HepG2 (cell line): Measurements from ENCODE around the gene PPP2R5B. TPM values are rescaled to one million over a fixed set of nuclear protein-coding genes. Genes with fewer than 3 reads are reported as not detected.

ENCODE experiments used
- AKNA ChIP-seq: sonication (generic); formaldehyde crosslinking; IDR thresholded peaks from 2 replicates; pipeline ENCODE4 v1.4.0; 2020; ENCODE audit warnings: missing genetic modification reagents, borderline replicate concordance
- FOXO4 ChIP-seq: sonication (generic); formaldehyde crosslinking; conservative IDR thresholded peaks from 2 replicates; pipeline ENCODE4 v1.8.1; 2023; ENCODE audit warnings: missing genetic modification reagents
- NCOA2 ChIP-seq: sonication (generic); formaldehyde crosslinking; IDR thresholded peaks from 2 replicates; pipeline ENCODE4 v1.8.0; 2022; ENCODE audit warnings: inconsistent platforms
- RFXAP ChIP-seq: sonication (generic); formaldehyde crosslinking; IDR thresholded peaks from 2 replicates; pipeline ENCODE4 v1.4.0; 2020; ENCODE audit warnings: missing genetic modification reagents, borderline replicate concordance
- SMAD1 ChIP-seq: sonication (generic); formaldehyde crosslinking; IDR thresholded peaks from 2 replicates; pipeline ENCODE4 v1.4.0; 2020; ENCODE audit warnings: missing genetic modification reagents, low read depth, mild to moderate bottlenecking, borderline replicate concordance
- ZNF772 ChIP-seq: sonication (generic); formaldehyde crosslinking; IDR thresholded peaks from 2 replicates; pipeline ENCODE4 v1.5.0; 2020; ENCODE audit warnings: mild to moderate bottlenecking, missing genetic modification reagents
- ZNF790 ChIP-seq: sonication (generic); formaldehyde crosslinking; IDR thresholded peaks from 2 replicates; pipeline ENCODE4 v1.8.0; 2022; ENCODE audit warnings: missing genetic modification reagents, mild to moderate bottlenecking, borderline replicate concordance
- polyA plus RNA-seq, 8 experiments: library from polyadenylated mRNA; depleted of rRNA in 3 of 8; stranded (reverse) in 7 of 8; unstranded in 1 of 8; fragments of >200 nt; fragmentation: Illumina TruSeq in 4 of 8; extraction: Trizol in 4 of 8; gene quantifications; 2 replicates each; pipeline versions ENCODE4 v1.2.1 to v1.2.3, GENCODE V29; 2011 to 2016; ENCODE audit warnings: low read depth in 4 of 8, missing spikeins in 1 of 8, mixed read lengths in 1 of 8; ENCODE audit not compliant: insufficient read depth in 1 of 8
- total RNA-seq, 5 experiments: library from RNA; depleted of rRNA; stranded (reverse); fragments of >200 nt; fragmentation: Illumina TruSeq; extraction: Trizol; gene quantifications; 2 replicates each; pipeline ENCODE4 v1.2.3, GENCODE V29; 2016; ENCODE audit warnings: low read depth in 1 of 5

PPP2R5B gene
- total and polyA plus RNA-seq, 2 of the 13 experiments (the other 11 are each of a cell fraction or from before 2014, with no cell fraction given), result 2.3 to 8.3 TPM

- TF ChIP-seq FOXO4 (CRISPR knock-in tag) (no peak), ZNF772 (peak; percentile 42; the same call in 1 of the 2 replicates), NCOA2 (no peak), RFXAP (CRISPR knock-in tag) (peak; percentile 37; the same call in 1 of the 2 replicates), SMAD1 (CRISPR knock-in tag) (no peak), AKNA (no peak), ZNF790 (CRISPR knock-in tag) (no peak)
Measured at GRCh38 chr11:64888729-64889511, 35.6 kb upstream of the PPP2R5B start (continued).
